ENCODE results near the gene WBP1L. TPM values are rescaled to one million over a fixed set of nuclear protein-coding genes. Genes with fewer than 3 reads are reported as not detected.

Gene WBP1L
- polyA plus RNA-seq, 3 donors, result 24.8 to 43.0 (median 38.3) TPM

GRCh38 chr10:102802920-102803534 lies 59.3 kb downstream of the WBP1L start:
- H3K9ac ChIP-seq (ENCODE audit: insufficient read depth, low read length, poor library complexity, severe bottlenecking), result peak overlapping the region; percentile 16
- no peaks in the 10 kb centered on the region for H3K9me3 ChIP-seq (replicated peaks in 1 of 2; ENCODE audit: control insufficient read depth in 1 of 2, insufficient read depth in 1 of 2, low read length in 2 of 2)
- no peaks in the 10 kb centered on the region for H3K27me3 Mint-ChIP-seq (ENCODE audit: low read depth in 3 of 3)
- peaks cover 36% of the 10 kb centered on the region for H3K4me1 Mint-ChIP-seq
- H3K27me3 ChIP-seq (ENCODE audit: control insufficient read depth in 2 of 2, insufficient read depth in 2 of 2, low read length in 2 of 2), result no peaks in the 10 kb centered on the region
- no peaks in the 10 kb centered on the region for H4K20me1 ChIP-seq (ENCODE audit: insufficient read depth, low read length)
- intact Hi-C loops (cut with micrococcal nuclease), result loop anchor here in 1 of 2 donors (10.0 kb wide), 1 partner anchor 48 kb away; no protein-coding TSS in a partner anchor
- no peak overlapping the region for H3K4me3 ChIP-seq (replicated peaks in 1 of 3; ENCODE audit: low read depth in 2 of 3, low read length in 3 of 3)
- H3K4me2 ChIP-seq (replicated peaks; ENCODE audit: extremely low read depth, low read length, poor library complexity, severe bottlenecking), result no peak overlapping the region
- H3K36me3 ChIP-seq (replicated peaks in 1 of 2; ENCODE audit: control insufficient read depth in 1 of 2, insufficient read depth in 2 of 2, low read length in 2 of 2), result peaks cover 38 to 60% of the 10 kb centered on the region in 2 donors
- WGBS (ENCODE audit: insufficient coverage), result 100% methylated on average over 3 of the region's 6 CpGs
- peaks cover 0 to 2% (median 0%) of the 10 kb centered on the region in 7 donors for H3K9me3 Mint-ChIP-seq
- peak; percentile 68 to 93 (median 77) for DNase-seq
- peak overlapping the region; percentile 50 to 83 for H3K27ac ChIP-seq (ENCODE audit: low read depth in 1 of 2, low read length in 2 of 2)
- H2AFZ ChIP-seq (ENCODE audit: insufficient read depth, low read depth, low read length, poor library complexity, severe bottlenecking), result no peak overlapping the region
- peak overlapping the region; percentile 86 to 98 (median 94) for H3K27ac Mint-ChIP-seq
- peaks cover 23 to 30% of the 10 kb centered on the region in 2 donors for H3K4me1 ChIP-seq (ENCODE audit: control insufficient read depth in 1 of 2, insufficient read depth in 2 of 2, low read length in 2 of 2)
- H3K4me3 Mint-ChIP-seq, result peak overlapping the region in 1 of 2 donors; percentile 46
- no peak for TF ChIP-seq CTCF (IDR thresholded peaks at IDR 0.05)
- H3K36me3 Mint-ChIP-seq, result peaks cover 62 to 85% of the 10 kb centered on the region in 2 donors
- peaks cover 28% of the 10 kb centered on the region for H3K79me2 ChIP-seq (ENCODE audit: insufficient read depth, low read length)

- WGBS (ENCODE audit: insufficient coverage), result no CpG with 5 or more reads among the region's 2 CpGs
- Mint-ChIP-seq H3K4me3 (no peak overlapping the region), H3K36me3 (peaks cover 60 to 77% of the 10 kb centered on the region in 2 donors), H3K9me3 (peaks cover 0 to 2% (median 0%) of the 10 kb centered on the region in 7 donors), H3K27ac (peak overlapping the region in 6 of 7 donors; percentile 16 to 90 (median 68)), H3K4me1 (peaks cover 42% of the 10 kb centered on the region), H3K27me3 (ENCODE audit: low read depth in 3 of 3) (no peaks in the 10 kb centered on the region)
- H3K4me1 ChIP-seq (ENCODE audit: control insufficient read depth in 1 of 2, insufficient read depth in 2 of 2, low read length in 2 of 2), result peaks cover 23 to 36% of the 10 kb centered on the region in 2 donors
- no peak for TF ChIP-seq CTCF (IDR thresholded peaks at IDR 0.05)
- H4K20me1 ChIP-seq (ENCODE audit: insufficient read depth, low read length), result no peaks in the 10 kb centered on the region
- peak overlapping the region in 1 of 2 donors; percentile 40 for H3K27ac ChIP-seq (ENCODE audit: low read depth in 1 of 2, low read length in 2 of 2)
- H3K9me3 ChIP-seq (replicated peaks in 1 of 2; ENCODE audit: control insufficient read depth in 1 of 2, insufficient read depth in 1 of 2, low read length in 2 of 2), result no peaks in the 10 kb centered on the region
- intact Hi-C loops (cut with micrococcal nuclease), result loop anchor here in 1 of 2 donors (10.0 kb wide), 1 partner anchor 50 kb away; no protein-coding TSS in a partner anchor
- H3K36me3 ChIP-seq (replicated peaks in 1 of 2; ENCODE audit: control insufficient read depth in 1 of 2, insufficient read depth in 2 of 2, low read length in 2 of 2), result peaks cover 25 to 53% of the 10 kb centered on the region in 2 donors
- no peak overlapping the region for H3K4me2 ChIP-seq (replicated peaks; ENCODE audit: extremely low read depth, low read length, poor library complexity, severe bottlenecking)
- no peak overlapping the region for H3K4me3 ChIP-seq (replicated peaks in 1 of 3; ENCODE audit: low read depth in 2 of 3, low read length in 3 of 3)
- H3K9ac ChIP-seq (ENCODE audit: insufficient read depth, low read length, poor library complexity, severe bottlenecking), result no peak overlapping the region
- no peak for DNase-seq
- no peak overlapping the region for H2AFZ ChIP-seq (ENCODE audit: insufficient read depth, low read depth, low read length, poor library complexity, severe bottlenecking)
- peaks cover 33% of the 10 kb centered on the region for H3K79me2 ChIP-seq (ENCODE audit: insufficient read depth, low read length)
- H3K27me3 ChIP-seq (ENCODE audit: control insufficient read depth in 2 of 2, insufficient read depth in 2 of 2, low read length in 2 of 2), result no peaks in the 10 kb centered on the region
Measured at GRCh38 chr10:102804382-102805055, 60.8 kb downstream of the WBP1L start.

All from CD14-positive monocyte (primary cell).